AG09309 (cell line): ENCODE data around the gene ANKS1A.

Experiments
- DNase-seq: peaks from one replicate; pipeline ENCODE4 v3.0.0-alpha.2; 2010; ENCODE audit warnings: low read depth
- H3K4me3 ChIP-seq: 2 replicates; pipeline ENCODE4 v1.5.1; 2011; ENCODE audit warnings: mild to moderate bottlenecking, low read depth, low read length, moderate library complexity; ENCODE audit not compliant: control insufficient read depth
- TF ChIP-seq, protein P1 (sequence below): IDR thresholded peaks from 2 replicates; pipeline ENCODE4 v1.5.1; 2011; ENCODE audit warnings: mild to moderate bottlenecking, low read depth, low read length, inconsistent platforms; ENCODE audit not compliant: insufficient read depth, control insufficient read depth; ENCODE audit errors: missing control alignments

The ANKS1A gene

DNA sequence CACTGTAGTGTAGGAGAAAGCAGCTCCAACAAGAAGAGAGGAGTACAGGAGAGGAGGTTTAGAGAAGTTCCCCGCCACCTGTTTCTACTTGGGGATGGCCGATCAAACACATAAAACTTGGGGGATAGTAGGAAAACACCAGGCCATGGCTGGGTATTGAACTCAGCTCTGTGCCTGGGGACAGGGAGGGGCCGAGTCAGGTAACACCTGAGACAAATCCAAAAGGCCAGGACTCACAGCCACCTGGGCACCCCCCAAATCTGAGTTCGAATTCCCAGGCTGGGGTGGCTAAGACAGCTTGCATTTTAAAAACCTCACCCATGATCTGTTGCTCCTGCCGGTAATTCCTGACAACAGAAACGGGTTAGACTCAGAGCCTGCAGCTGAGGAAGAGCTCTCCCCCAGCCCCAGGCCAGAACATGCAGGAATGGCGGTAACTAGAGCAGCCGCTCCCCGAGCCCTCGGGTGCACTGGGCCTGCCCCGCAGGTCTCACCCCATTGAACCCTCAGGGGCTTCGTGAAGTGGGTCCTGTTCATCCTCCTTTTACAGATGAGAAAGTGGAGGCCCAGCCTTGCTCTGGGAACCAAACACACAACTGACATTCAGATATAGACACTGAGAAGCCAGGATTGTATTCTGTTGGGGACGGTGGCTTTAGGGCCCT is 191.1 kb downstream of the ANKS1A start:
- TF ChIP-seq, protein P1, sequence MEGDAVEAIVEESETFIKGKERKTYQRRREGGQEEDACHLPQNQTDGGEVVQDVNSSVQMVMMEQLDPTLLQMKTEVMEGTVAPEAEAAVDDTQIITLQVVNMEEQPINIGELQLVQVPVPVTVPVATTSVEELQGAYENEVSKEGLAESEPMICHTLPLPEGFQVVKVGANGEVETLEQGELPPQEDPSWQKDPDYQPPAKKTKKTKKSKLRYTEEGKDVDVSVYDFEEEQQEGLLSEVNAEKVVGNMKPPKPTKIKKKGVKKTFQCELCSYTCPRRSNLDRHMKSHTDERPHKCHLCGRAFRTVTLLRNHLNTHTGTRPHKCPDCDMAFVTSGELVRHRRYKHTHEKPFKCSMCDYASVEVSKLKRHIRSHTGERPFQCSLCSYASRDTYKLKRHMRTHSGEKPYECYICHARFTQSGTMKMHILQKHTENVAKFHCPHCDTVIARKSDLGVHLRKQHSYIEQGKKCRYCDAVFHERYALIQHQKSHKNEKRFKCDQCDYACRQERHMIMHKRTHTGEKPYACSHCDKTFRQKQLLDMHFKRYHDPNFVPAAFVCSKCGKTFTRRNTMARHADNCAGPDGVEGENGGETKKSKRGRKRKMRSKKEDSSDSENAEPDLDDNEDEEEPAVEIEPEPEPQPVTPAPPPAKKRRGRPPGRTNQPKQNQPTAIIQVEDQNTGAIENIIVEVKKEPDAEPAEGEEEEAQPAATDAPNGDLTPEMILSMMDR = no peak
- no peak overlapping the region for H3K4me3 ChIP-seq
- no peak for DNase-seq

DNA sequence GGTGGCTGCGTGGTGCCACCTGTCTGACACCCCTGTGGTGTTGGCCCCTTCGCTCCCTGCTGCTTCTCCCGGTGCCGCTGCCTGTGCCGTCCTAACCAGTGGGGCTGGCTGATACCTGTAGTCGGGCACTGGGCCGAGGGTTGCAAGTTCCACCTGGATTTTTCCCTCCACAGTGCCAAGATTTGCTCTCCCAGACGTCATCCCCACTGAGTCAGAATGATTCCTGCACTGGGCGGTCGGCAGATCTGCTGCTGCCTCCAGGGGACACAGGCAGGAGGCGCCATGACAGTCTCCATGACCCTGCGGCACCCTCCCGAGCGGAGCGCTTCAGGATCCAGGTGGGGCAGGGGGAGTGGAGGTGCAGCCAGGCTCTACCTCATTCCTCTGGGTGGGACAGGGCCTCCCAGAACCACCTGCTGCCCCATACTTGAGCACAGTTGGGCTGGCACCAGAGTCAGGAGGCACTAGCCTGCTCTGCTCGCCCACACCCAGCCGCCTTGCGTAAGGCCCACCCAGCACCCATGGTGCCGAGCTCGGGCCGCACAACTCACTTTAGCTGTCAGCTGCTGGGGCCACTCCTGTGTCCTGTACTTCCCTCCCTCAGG is 191.9 kb downstream of the ANKS1A start:
- no peak overlapping the region for H3K4me3 ChIP-seq
- no peak for DNase-seq
- TF ChIP-seq, protein P1 = no peak

DNA sequence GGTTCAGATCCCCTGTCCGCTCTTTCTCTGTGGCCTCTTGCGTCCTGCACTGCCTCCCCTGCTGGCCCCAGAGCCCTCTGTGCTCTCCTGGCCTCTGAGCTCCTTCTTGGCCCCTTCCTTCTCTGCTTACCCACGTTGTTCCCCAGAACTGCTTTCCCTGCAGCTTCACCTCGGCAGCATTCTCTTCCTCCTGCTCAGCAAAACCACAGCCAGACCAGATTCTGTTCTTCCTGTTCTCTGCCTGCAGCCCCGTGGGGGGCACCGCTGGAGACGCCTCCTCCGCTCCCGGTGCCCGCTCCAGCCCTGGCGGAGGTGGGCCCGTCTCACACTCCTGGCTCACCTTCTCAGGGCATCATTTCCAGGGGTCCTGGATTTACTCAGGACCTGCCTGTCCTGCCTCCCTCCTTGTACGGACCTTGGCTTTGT is 192.4 kb downstream of the ANKS1A start:
- TF ChIP-seq, protein P1 = no peak
- DNase-seq = no peak

DNA sequence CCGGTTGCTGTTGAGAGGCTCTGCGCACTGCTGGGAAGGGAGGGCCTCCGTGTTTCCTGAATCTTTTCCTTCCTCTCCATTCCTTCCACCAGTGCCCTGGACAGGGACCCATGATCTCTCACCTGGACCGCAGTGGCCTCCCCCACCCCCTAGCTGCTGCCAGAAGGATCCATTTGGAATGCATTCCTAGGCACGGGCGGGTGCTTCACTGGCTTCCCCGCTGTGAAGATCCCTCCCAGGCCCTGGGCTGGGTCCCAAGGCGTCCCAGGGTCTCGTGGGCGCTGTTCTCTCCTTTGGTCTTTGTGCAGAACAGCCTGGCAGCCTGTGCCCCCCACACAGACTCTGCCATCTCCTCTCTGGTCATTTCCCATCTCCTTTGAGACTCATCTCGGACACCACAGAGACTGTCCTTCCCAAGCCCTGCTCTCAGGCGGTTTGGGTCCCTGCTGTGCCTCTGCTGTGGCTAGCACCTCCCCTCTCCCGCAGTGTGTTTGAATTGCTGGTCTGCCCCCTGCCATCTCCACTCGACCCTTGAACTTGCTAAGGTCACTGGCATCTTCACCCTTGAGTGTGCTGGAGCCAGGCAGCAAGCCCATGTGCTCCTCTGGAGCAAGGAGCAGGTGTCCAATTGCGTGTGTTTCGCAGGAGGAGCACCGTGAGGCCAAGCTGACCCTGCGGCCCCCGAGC is 193.1 kb downstream of the ANKS1A start:
- DNase-seq = no peak
- TF ChIP-seq, protein P1 = no peak
- H3K4me3 ChIP-seq = no peak overlapping the region

More for the DNA sequence above, 192.4 kb downstream of the ANKS1A start:
- H3K4me3 ChIP-seq = no peak overlapping the region

DNA sequence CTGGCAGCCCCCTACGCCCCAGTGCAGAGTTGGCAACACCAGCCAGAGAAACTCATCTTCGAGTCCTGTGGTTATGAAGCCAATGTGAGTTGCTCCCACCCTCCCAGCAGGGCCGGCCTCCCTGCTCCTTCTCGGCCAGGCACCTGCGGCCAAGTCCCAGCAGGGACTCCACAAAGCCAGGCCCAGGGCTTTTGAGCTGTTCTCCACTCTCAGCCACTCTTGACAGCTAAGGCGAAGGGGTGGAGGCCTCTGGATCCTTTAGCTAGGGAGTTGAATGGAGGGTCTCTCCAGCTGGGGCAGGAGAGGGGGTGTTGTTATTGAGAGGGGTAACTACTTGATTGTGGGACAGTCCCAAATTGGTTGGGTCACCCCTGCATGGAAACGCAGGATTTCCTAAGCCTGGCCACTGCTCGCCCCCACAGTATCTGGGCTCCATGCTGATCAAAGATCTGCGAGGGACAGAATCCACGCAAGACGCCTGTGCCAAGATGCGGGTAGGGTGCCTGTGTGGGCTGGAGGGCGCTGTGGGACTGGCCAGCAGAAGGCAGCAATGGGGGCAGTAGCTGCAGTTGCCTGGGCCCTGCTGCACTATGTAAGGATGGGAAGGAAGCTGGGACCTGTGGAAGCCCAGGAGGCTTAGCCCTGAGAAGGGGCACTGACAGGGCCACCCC is 193.8 kb downstream of the ANKS1A start:
- DNase-seq = no peak
- TF ChIP-seq, protein P1 = no peak
- no peak overlapping the region for H3K4me3 ChIP-seq

DNA sequence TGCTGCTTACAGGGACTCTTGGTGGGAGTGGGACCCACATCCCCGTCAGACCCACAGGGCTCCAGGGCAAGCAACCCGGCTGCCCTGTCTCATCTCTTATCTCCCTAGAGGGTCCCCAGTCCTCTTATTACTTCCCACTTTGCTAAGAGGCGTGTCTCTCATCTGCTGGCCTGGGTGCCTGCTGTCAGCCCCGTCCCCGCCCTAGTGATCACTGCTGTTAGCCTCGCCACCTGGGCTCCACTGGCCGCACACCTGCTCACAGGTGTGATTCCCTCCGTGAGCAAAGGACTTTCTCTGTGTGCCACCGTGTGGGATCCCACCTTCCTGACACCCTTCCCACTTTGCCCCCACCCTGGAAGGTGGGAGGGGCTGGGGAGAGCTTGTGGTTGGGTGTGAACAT is 194.5 kb downstream of the ANKS1A start:
- TF ChIP-seq, protein P1 = no peak
- no peak for DNase-seq
- no peak overlapping the region for H3K4me3 ChIP-seq
